NOMO-1 treated with DMSO at 0.1 percent for 48 hours (cell line): ENCODE measurements around the gene IL13RA2.

ENCODE experiments used
- DNase-seq: peaks from one replicate; lab custom pipeline; 2025; ENCODE audit not compliant: unreplicated experiment; lab: John Stamatoyannopoulos, UW

The IL13RA2 gene

GRCh38 chrX:114997779-114998178, 19.6 kb downstream of the IL13RA2 start:
- DNase-seq: no peak

- no peak for DNase-seq
Observed at GRCh38 chrX:114985967-114986592, 31.3 kb downstream of the IL13RA2 start.

- DNase-seq: no peak
Observed at GRCh38 chrX:114976292-114976691, 41.1 kb downstream of the IL13RA2 start.

- no peak for DNase-seq
Observed at GRCh38 chrX:114973013-114973412, 44.4 kb downstream of the IL13RA2 start.

- no peak for DNase-seq
Observed at GRCh38 chrX:114970806-114971205, 46.6 kb downstream of the IL13RA2 start.

- no peak for DNase-seq
Observed at GRCh38 chrX:114964374-114964773, 53.0 kb downstream of the IL13RA2 start.

- DNase-seq: no peak
Observed at GRCh38 chrX:114962209-114962608, 55.2 kb downstream of the IL13RA2 start.

- peak; percentile 2 for DNase-seq
Observed at GRCh38 chrX:114959729-114960128, 57.7 kb downstream of the IL13RA2 start.
